SK-N-MC (cell line): ENCODE data around the gene GRB10.

Experiments used
- FOXP2 ChIP-seq: optimal IDR thresholded peaks from 2 replicates; pipeline ENCODE3; 2011; ENCODE audit warnings: mild to moderate bottlenecking, moderate library complexity; ENCODE audit not compliant: insufficient read depth; ENCODE audit errors: extremely low read length, control extremely low read depth
- POLR2AphosphoS5 ChIP-seq: IDR thresholded peaks from 2 replicates; pipeline ENCODE4 v1.6.1; 2012; ENCODE audit warnings: mild to moderate bottlenecking, low read depth, low read length, borderline replicate concordance

DNA sequence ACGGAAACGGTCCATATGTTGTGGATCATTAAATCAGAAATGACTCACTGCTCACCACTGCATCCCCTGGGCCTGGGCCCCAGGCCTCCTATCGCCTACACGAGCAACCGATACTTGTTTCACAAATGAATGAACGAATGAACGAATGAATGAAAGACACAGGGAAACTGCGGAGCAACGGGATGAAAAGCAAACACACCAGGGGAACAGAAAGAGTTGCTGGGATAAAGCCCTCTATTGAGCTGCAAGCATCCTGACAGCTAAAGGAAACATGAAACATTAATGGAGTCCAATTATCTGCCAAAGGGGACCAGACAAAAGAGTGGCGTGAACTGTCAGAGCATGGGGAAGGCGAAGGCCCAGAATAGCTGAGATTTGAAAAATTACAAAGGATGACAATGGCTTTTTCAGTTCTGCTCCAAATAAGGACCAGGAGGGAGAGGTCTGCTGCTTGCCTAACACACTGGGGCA lies 92.1 kb downstream of the GRB10 start:
- no peak for TF ChIP-seq FOXP2
- no peak for TF ChIP-seq POLR2AphosphoS5
